ENCODE data around the gene NDUFS6. TPM values are rescaled to one million over a fixed set of nuclear protein-coding genes. Genes with fewer than 3 reads are reported as not detected.

NDUFS6 gene
- total RNA-seq, 1 donor: 30.9 TPM

DNA sequence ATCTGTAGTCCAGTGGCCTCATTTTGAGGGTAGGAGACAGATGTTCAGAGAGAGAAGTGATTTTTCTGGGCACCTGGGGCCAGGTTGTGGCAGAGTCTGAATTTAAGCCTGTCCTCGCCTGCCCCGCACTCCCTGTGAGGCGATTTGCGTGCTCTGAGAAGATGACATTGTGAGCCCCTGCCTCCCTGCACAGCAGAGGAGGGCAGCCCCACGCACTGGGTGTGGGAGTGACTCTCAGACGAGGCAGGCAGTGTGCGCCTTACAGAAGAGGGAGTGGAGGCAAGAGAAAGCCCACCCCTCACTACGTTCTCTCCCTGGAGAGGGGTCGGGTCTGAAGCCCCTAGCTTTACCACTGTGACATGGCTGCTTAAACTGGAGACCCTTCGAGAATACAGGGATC is 45.8 kb downstream of the NDUFS6 start:
- H3K4me3 ChIP-seq (ENCODE audit: low read depth, low read length): no peak overlapping the region
- no peak for DNase-seq (ENCODE audit: low read depth)
- no peak for TF ChIP-seq CTCF (IDR thresholded peaks at IDR 0.05; ENCODE audit: insufficient read depth, low read length)

DNA sequence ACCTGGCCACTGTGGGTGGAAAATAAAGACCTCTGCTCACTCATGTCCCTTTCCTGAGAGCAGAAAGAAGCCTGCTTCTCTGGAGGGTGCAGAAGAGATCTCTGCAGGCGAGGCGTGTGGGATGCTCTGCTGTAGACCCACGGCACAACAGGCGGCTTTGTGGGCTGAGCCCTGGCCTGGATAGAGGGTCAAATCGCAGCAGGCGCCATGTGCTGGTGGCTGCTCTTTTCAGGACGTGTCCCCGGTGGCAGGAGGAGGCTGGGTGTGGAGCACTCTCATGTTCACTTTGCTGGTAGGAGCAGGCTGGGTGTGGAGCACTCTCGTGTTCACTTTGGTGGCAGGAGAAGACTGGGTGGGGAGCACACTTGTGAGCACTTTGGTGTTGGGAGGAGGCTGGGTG is 46.4 kb downstream of the NDUFS6 start:
- H3K4me3 ChIP-seq (ENCODE audit: low read depth, low read length): no peak overlapping the region
- TF ChIP-seq CTCF (IDR thresholded peaks at IDR 0.05; ENCODE audit: insufficient read depth, low read length): no peak
- DNase-seq (ENCODE audit: low read depth): no peak

DNA sequence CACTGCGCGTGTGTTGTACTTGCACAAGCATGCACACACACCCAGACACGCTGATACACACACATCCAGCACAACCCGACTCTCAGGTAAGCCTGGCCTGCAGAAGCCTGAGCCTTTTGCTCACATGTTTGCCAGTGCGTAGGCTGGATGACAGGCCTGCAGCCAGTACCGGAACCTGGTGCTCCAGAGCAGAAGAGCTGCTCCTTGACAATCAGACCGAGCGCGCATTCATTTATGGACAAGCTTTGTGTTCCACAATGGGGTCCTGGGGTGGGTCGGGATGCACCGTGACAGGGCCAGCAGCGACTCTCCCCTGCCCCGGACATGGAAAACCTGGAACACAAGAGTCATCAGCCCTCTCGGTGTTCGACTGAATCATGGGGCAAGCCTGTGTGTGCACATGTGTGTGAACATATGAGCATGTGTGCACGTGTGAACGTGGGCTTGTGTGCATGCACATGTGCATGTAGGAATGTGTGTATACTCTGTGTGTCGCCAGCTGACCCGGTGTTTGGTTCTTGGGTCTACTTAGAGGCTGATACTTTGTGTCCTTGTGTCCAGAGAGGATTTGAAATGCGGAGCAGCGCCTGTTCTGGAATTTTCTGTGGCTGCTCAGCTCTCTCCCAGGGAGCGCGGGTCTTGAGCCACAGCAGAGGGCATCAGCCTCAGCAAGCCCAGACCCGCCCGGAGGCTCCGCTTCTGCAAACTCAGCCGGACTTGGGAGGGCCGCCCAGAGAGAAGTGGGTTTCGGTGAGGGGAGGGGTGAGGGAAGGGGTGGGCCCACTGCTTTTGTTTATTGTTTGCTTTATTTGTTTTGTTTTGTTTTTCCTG is 49.3 kb downstream of the NDUFS6 start:
- no peak for TF ChIP-seq CTCF (IDR thresholded peaks at IDR 0.05; ENCODE audit: insufficient read depth, low read length)
- no peak for DNase-seq (ENCODE audit: low read depth)
- no peak overlapping the region for H3K4me3 ChIP-seq (ENCODE audit: low read depth, low read length)

DNA sequence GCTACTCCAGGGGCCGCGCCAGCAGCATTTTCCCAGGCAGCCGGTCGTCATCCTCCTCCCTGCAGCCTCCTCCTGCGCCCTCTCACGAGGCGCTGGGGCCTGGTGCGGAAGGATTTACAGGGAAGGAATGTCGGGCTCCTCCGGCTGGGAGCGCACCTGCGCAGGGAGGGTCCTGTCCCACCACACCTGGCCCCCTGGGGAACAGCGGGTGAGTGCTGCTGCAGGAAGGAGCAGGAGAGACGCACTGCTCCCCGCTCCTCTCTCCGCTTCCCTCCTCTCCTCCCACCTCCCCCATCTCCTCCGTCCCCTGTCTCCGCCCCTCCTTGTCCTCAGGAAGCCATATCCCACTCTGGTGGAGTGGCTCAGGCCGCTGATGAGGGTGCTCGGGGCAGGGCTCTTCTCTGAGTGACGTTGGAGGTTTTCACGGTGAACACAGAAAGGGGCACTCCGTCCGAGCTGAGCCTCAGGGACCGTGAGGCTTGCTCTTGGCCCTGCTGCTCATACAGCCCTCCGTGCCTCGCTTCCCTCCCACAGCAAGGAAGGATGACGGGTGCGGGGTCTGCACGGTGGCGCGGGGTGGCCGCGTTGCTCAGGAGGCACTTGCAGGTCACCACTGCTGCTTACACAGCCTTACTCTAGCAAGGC is 50.2 kb downstream of the NDUFS6 start:
- no peak for TF ChIP-seq CTCF (IDR thresholded peaks at IDR 0.05; ENCODE audit: insufficient read depth, low read length)
- H3K4me3 ChIP-seq (ENCODE audit: low read depth, low read length): no peak overlapping the region
- no peak for DNase-seq (ENCODE audit: low read depth)

GRCh38 chr5:1852324-1852947 is 51.2 kb downstream of the NDUFS6 start:
- TF ChIP-seq CTCF (IDR thresholded peaks at IDR 0.05; ENCODE audit: insufficient read depth, low read length): no peak
- no peak overlapping the region for H3K4me3 ChIP-seq (ENCODE audit: low read depth, low read length)
- DNase-seq (ENCODE audit: low read depth): no peak

GRCh38 chr5:1853531-1853930 is 52.3 kb downstream of the NDUFS6 start:
- no peak overlapping the region for H3K4me3 ChIP-seq (ENCODE audit: low read depth, low read length)
- DNase-seq (ENCODE audit: low read depth): no peak
- TF ChIP-seq CTCF (IDR thresholded peaks at IDR 0.05; ENCODE audit: insufficient read depth, low read length): no peak
